ENCODE measurements around the gene SKAP2. TPM values are rescaled to one million over a fixed set of nuclear protein-coding genes. Genes with fewer than 3 reads are reported as not detected.

Gene SKAP2
- total and polyA plus RNA-seq, 8 donors = 2.9 to 16.3 (median 4.6) TPM

GRCh38 chr7:26648554-26648953, 215.8 kb downstream of the SKAP2 start:
- ATAC-seq (no peak), DNase-seq (no peak), FAIRE-seq (no peak)
- H3K36me3 ChIP-seq = no peaks in the 10 kb centered on the region
- TF ChIP-seq CTCF (IDR thresholded peaks at IDR 0.05) = no peak
- H3K4me1 ChIP-seq = no peaks in the 10 kb centered on the region
- 74 to 76% methylated on average over 2 of the region's 2 CpGs for WGBS, 2 donors
- H3K9me3 ChIP-seq = no peaks in the 10 kb centered on the region
- no peak overlapping the region for H3K4me3 ChIP-seq
- intact Hi-C loops (cut with DNase I) = no loop called here
- H3K27me3 ChIP-seq = no peaks in the 10 kb centered on the region
- H3K27ac ChIP-seq = no peak overlapping the region

- H3K27me3 ChIP-seq = no peaks in the 10 kb centered on the region
- intact Hi-C loops (cut with DNase I) = no loop called here
- TF ChIP-seq CTCF (IDR thresholded peaks at IDR 0.05) = no peak
- H3K36me3 ChIP-seq = no peaks in the 10 kb centered on the region
- no peak overlapping the region for H3K4me3 ChIP-seq
- no peaks in the 10 kb centered on the region for H3K9me3 ChIP-seq
- ATAC-seq = no peak
- WGBS, 2 donors = 87 to 92% methylated on average over 7 of the region's 7 CpGs
- no peak for DNase-seq
- H3K4me1 ChIP-seq = no peaks in the 10 kb centered on the region
- no peak overlapping the region for H3K27ac ChIP-seq
- no peak for FAIRE-seq
Observed at GRCh38 chr7:26646336-26647048, 217.9 kb downstream of the SKAP2 start.

- Histone ChIP-seq H3K9me3 (no peaks in the 10 kb centered on the region), H3K27me3 (no peaks in the 10 kb centered on the region), H3K4me3 (no peak overlapping the region), H3K4me1 (no peaks in the 10 kb centered on the region), H3K27ac (no peak overlapping the region), H3K36me3 (no peaks in the 10 kb centered on the region)
- DNase-seq = no peak
- FAIRE-seq = no peak
- 82% methylated on average over 6 of the region's 6 CpGs for WGBS, 2 donors
- ATAC-seq = no peak
- intact Hi-C loops (cut with DNase I) = no loop called here
- no peak for TF ChIP-seq CTCF (IDR thresholded peaks at IDR 0.05)
Observed at GRCh38 chr7:26645121-26645520, 219.3 kb downstream of the SKAP2 start.

- no peak for TF ChIP-seq CTCF (IDR thresholded peaks at IDR 0.05)
- H3K27ac ChIP-seq = no peak overlapping the region
- H3K27me3 ChIP-seq = no peaks in the 10 kb centered on the region
- no peaks in the 10 kb centered on the region for H3K9me3 ChIP-seq
- DNase-seq (no peak), ATAC-seq (no peak), FAIRE-seq (no peak)
- 81 to 99% methylated on average over 3 of the region's 3 CpGs for WGBS, 2 donors
- H3K4me1 ChIP-seq = no peaks in the 10 kb centered on the region
- H3K4me3 ChIP-seq = no peak overlapping the region
- intact Hi-C loops (cut with DNase I) = no loop called here
- H3K36me3 ChIP-seq = no peaks in the 10 kb centered on the region
Observed at GRCh38 chr7:26642416-26642815, 222.0 kb downstream of the SKAP2 start.

- intact Hi-C loops (cut with DNase I) = no loop called here
- FAIRE-seq (no peak), DNase-seq (no peak), ATAC-seq (no peak)
- no peaks in the 10 kb centered on the region for H3K9me3 ChIP-seq
- no peaks in the 10 kb centered on the region for H3K36me3 ChIP-seq
- H3K27ac ChIP-seq = no peak overlapping the region
- no peaks in the 10 kb centered on the region for H3K27me3 ChIP-seq
- TF ChIP-seq CTCF (IDR thresholded peaks at IDR 0.05) = no peak
- H3K4me1 ChIP-seq = no peaks in the 10 kb centered on the region
- H3K4me3 ChIP-seq = no peak overlapping the region
- 90 to 97% methylated on average over 5 of the region's 5 CpGs for WGBS, 2 donors
Observed at GRCh38 chr7:26639695-26640094, 224.7 kb downstream of the SKAP2 start.

Measured in pancreas (tissue), 10 donors.